ENCODE data around the gene PSPH. TPM values are rescaled to one million over a fixed set of nuclear protein-coding genes. Genes with fewer than 3 reads are reported as not detected.
"Not testable (repeated sequence)": the region's sequence is repeated elsewhere in the genome, so short reads cannot be mapped to it uniquely, and the experiment has no call there.

The PSPH gene
- polyA plus RNA-seq, 1 donor (not counting 4 experiments of a cell fraction or from before 2014, with no cell fraction given): 21.6 TPM

GRCh38 chr7:56097700-56098099 is 46.5 kb upstream of the PSPH start:
- Histone ChIP-seq H3K4me2 (ENCODE audit: control insufficient read depth, extremely low read depth, insufficient read depth, low read depth, low read length) (no peak overlapping the region), H3K4me3 (ENCODE audit: control insufficient read depth in 2 of 3, extremely low read depth in 1 of 3, insufficient read depth in 2 of 3, low read depth in 1 of 3, low read length in 3 of 3) (no peak overlapping the region), H3K4me1 (ENCODE audit: control insufficient read depth, extremely low read depth, insufficient read depth, low read length) (peaks cover 4% of the 10 kb centered on the region), H3K9me3 (ENCODE audit: control insufficient read depth, low read depth, low read length) (no peaks in the 10 kb centered on the region), H3K27ac (ENCODE audit: control insufficient read depth, insufficient read depth, low read length) (no peak overlapping the region), H3K9me1 (ENCODE audit: control insufficient read depth, extremely low read depth, insufficient read depth, low read length) (no peaks in the 10 kb centered on the region), H3K36me3 (ENCODE audit: control insufficient read depth in 2 of 2, extremely low read depth in 1 of 2, insufficient read depth in 2 of 2, low read length in 2 of 2) (peaks cover 19 to 20% of the 10 kb centered on the region in 2 experiments), H3K79me2 (ENCODE audit: control insufficient read depth, insufficient read depth, low read length) (no peaks in the 10 kb centered on the region), H2AFZ (ENCODE audit: control insufficient read depth, low read length) (no peak overlapping the region), H3K9ac (ENCODE audit: control insufficient read depth, extremely low read depth, insufficient read depth, low read length) (no peak overlapping the region), H4K20me1 (ENCODE audit: control insufficient read depth, extremely low read depth, insufficient read depth, low read length) (no peaks in the 10 kb centered on the region), H3K27me3 (ENCODE audit: control insufficient read depth, extremely low read depth, insufficient read depth, low read length) (no peaks in the 10 kb centered on the region)
- no peak for TF ChIP-seq EZH2 (IDR thresholded peaks at IDR 0.05; ENCODE audit: low read length)
- TF ChIP-seq CTCF (optimal IDR thresholded peaks at IDR 0.05 in 1 of 3, IDR thresholded peaks at IDR 0.05 in 1 of 3, conservative IDR thresholded peaks at IDR 0.05 in 1 of 3; ENCODE audit: extremely low read depth in 1 of 3, insufficient read depth in 2 of 3, low read length in 3 of 3): no peak
- dilution Hi-C loops (cut with MboI; ENCODE audit: extremely low pct_ligation_motif_present, low sequenced_read_pairs): no loop called here
- FAIRE-seq: no peak
- no peak for DNase-seq (ENCODE audit: low read depth, low spot score)

GRCh38 chr7:56092789-56093531 is 41.7 kb upstream of the PSPH start, which contains the start of gene PHKG1:
Gene PHKG1 (minus strand): TSS chr7:56092952. CDS start chr7:56088941, 4,011 bp downstream.
- Histone ChIP-seq H3K4me1 (ENCODE audit: control insufficient read depth, extremely low read depth, insufficient read depth, low read length) (peaks cover 5% of the 10 kb centered on the region), H2AFZ (ENCODE audit: control insufficient read depth, low read length) (peak within 1 kb of the TSS; percentile 13), H3K4me2 (ENCODE audit: control insufficient read depth, extremely low read depth, insufficient read depth, low read depth, low read length) (no peak within 1 kb of the TSS), H3K9me3 (ENCODE audit: control insufficient read depth, low read depth, low read length) (no peaks in the 10 kb centered on the region), H3K9me1 (ENCODE audit: control insufficient read depth, extremely low read depth, insufficient read depth, low read length) (no peaks in the 10 kb centered on the region), H3K27ac (ENCODE audit: control insufficient read depth, insufficient read depth, low read length) (no peak within 1 kb of the TSS), H3K36me3 (ENCODE audit: control insufficient read depth in 2 of 2, extremely low read depth in 1 of 2, insufficient read depth in 2 of 2, low read length in 2 of 2) (peaks cover 0 to 5% of the 10 kb centered on the region in 2 experiments), H3K79me2 (ENCODE audit: control insufficient read depth, insufficient read depth, low read length) (no peaks in the 10 kb centered on the region), H3K4me3 (ENCODE audit: control insufficient read depth in 2 of 3, extremely low read depth in 1 of 3, insufficient read depth in 2 of 3, low read depth in 1 of 3, low read length in 3 of 3) (no peak within 1 kb of the TSS), H3K27me3 (ENCODE audit: control insufficient read depth, extremely low read depth, insufficient read depth, low read length) (no peaks in the 10 kb centered on the region), H4K20me1 (ENCODE audit: control insufficient read depth, extremely low read depth, insufficient read depth, low read length) (no peaks in the 10 kb centered on the region), H3K9ac (ENCODE audit: control insufficient read depth, extremely low read depth, insufficient read depth, low read length) (no peak within 1 kb of the TSS)
- DNase-seq (ENCODE audit: low read depth, low spot score) (no peak), FAIRE-seq (peak; percentile 29)
- dilution Hi-C loops (cut with MboI; ENCODE audit: extremely low pct_ligation_motif_present, low sequenced_read_pairs): no loop called here
- TF ChIP-seq CTCF (optimal IDR thresholded peaks at IDR 0.05 in 1 of 3, IDR thresholded peaks at IDR 0.05 in 1 of 3, conservative IDR thresholded peaks at IDR 0.05 in 1 of 3; ENCODE audit: extremely low read depth in 1 of 3, insufficient read depth in 2 of 3, low read length in 3 of 3): peak; percentile 31 to 76 (median 51)
- no peak for TF ChIP-seq EZH2 (IDR thresholded peaks at IDR 0.05; ENCODE audit: low read length)

GRCh38 chr7:56092388-56092787 is 41.1 kb upstream of the PSPH start:
- FAIRE-seq; DNase-seq (ENCODE audit: low read depth, low spot score); H4K20me1 ChIP-seq (ENCODE audit: control insufficient read depth, extremely low read depth, insufficient read depth, low read length); H3K4me1 ChIP-seq (ENCODE audit: control insufficient read depth, extremely low read depth, insufficient read depth, low read length); H3K9ac ChIP-seq (ENCODE audit: control insufficient read depth, extremely low read depth, insufficient read depth, low read length); H3K36me3 ChIP-seq (ENCODE audit: control insufficient read depth in 2 of 2, extremely low read depth in 1 of 2, insufficient read depth in 2 of 2, low read length in 2 of 2); H3K9me3 ChIP-seq (ENCODE audit: control insufficient read depth, low read depth, low read length); H3K9me1 ChIP-seq (ENCODE audit: control insufficient read depth, extremely low read depth, insufficient read depth, low read length); H3K4me3 ChIP-seq (ENCODE audit: control insufficient read depth in 2 of 3, extremely low read depth in 1 of 3, insufficient read depth in 2 of 3, low read depth in 1 of 3, low read length in 3 of 3); dilution Hi-C loops (cut with MboI; ENCODE audit: extremely low pct_ligation_motif_present, low sequenced_read_pairs); H3K27me3 ChIP-seq (ENCODE audit: control insufficient read depth, extremely low read depth, insufficient read depth, low read length); H2AFZ ChIP-seq (ENCODE audit: control insufficient read depth, low read length); H3K27ac ChIP-seq (ENCODE audit: control insufficient read depth, insufficient read depth, low read length); H3K79me2 ChIP-seq (ENCODE audit: control insufficient read depth, insufficient read depth, low read length); H3K4me2 ChIP-seq (ENCODE audit: control insufficient read depth, extremely low read depth, insufficient read depth, low read depth, low read length): not testable (repeated sequence)

All from keratinocyte (primary cell).